GM18511 (cell line): ENCODE results near the gene BCL2A1.
"Not testable (repeated sequence)": the region's sequence is repeated elsewhere in the genome, so short reads cannot be mapped to it uniquely, and the experiment has no call there.

Experiments
- ATAC-seq: cut with Tn5 transposase; IDR thresholded peaks from one replicate; pipeline ENCODE4 v1.9.1; 2021; ENCODE audit warnings: mild to moderate bottlenecking, moderate library complexity; ENCODE audit not compliant: unreplicated experiment

BCL2A1 gene

DNA sequence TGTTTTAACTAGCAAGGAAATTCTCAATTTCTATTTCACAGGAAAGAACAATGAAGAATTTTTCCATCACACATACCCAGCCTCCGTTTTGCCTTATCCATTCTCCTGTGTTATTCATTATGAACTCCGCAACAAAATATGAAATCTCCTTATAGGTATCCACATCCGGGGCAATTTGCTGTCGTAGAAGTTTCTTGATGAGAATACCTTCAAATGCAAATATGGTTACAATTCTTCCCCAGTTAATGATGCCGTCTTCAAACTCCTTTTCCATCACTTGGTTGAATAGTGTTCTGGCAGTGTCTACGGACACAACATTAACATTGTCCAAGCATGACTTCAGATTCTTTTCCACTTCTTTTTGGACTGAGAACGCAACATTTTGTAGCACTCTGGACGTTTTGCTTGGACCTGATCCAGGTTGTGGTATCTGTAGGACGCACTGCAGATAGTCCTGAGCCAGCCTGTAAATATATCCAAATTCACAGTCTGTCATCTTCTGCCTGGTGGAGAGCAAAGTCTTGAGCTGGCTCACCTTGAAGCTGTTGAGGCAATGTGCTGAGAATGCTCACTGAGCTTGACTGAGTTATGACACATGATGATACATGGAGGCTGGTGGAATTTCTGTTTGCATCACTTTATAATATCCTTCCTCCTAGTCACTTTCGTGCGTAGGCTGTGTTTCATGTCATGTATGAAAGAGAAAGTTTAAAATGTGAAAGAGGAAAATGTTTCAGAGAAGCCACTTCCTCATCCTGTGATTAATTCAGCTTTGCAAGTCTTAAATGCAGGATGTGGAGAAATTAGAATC lies at the start of gene BCL2A1:
Gene BCL2A1 (minus strand): TSS at position 573 of the 811 bp plus-strand sequence. CDS start 77 bp downstream, at position 496.
- ATAC-seq = peak; percentile 72

DNA sequence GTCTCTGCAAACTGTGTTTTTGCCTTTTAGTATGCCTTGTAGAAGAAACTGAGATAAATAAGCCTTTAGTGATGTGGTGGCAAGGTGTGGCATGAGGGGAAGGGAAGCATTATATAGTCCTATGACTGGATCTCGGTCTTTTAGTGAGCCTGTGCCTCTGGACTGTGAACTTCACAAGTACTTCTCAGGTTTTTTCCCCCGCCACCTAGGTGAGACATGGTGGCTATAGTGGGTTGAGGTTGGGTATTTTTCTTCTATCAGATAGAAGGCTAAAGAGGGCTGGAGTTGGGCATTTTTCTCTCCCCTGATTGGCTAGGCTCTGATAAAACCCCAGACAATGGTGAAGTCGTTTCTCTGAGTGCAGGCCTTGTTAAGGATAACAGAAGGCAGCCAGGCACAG lies 49.7 kb upstream of the BCL2A1 start:
- no peak for ATAC-seq

DNA sequence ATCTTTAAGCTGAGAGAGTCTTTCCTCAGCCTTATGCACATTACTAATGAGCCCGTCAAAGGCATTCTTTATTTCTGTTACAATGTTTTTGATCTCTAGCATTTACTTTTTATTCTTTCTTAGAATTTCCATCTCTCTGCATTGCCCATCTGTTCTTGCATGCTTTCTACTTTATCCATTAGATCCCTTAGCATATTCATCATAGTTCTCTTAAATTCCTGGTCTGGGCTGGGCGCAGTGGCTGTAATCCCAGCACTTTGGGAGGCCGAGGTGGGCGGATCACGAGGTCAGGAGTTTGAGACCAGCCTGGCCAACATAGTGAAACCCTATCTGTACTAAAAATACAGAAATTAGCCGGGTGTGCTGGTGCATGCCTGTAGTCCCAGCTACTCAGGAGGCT lies 49.2 kb upstream of the BCL2A1 start:
- not testable (repeated sequence) for ATAC-seq

DNA sequence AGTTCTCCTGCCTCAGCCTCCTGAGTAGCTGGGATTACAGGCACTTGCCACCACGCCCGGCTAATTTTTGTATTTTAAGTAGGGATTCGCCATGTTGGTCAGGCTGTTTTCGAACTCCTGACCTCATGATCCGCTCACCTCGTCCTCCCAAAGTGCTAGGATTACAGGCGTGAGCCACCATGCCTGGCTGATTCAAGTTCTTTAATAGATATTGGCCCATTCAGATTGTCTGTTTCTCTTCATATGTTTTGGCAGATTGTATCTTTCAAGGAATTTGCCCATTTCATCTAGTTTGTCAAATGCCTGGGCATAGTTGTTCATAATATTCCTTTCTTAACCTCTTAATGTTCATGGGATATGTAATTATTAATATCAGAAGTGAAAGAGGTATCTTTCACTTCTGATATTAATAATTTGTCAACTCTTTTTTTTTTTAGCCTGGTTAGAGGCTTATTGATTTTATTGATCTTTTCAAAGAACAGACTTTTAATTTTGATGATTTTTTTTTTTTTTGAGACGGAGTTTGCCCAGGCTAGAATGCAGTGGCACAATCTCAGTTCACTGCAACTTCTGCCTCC lies 48.3 kb upstream of the BCL2A1 start:
- peak; percentile 16 for ATAC-seq

DNA sequence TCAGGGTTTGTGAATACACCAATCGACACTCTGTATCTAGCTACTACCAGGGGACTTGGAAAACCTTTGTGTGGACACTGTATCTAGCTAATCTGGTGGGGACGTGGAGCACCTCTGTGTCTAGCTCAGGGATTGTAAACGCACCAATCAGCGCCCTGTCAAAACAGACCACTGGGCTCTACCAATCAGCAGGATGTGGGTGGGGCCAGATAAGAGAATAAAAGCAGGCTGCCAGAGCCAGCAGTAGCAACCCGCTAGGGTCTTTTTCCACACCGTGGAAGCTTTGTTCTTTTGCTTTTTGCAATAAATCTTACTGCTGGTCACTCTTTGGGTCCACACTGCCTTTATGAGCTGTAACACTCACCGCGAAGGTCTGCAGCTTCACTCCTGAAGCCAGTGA lies 46.1 kb upstream of the BCL2A1 start:
- ATAC-seq = not testable (repeated sequence)

DNA sequence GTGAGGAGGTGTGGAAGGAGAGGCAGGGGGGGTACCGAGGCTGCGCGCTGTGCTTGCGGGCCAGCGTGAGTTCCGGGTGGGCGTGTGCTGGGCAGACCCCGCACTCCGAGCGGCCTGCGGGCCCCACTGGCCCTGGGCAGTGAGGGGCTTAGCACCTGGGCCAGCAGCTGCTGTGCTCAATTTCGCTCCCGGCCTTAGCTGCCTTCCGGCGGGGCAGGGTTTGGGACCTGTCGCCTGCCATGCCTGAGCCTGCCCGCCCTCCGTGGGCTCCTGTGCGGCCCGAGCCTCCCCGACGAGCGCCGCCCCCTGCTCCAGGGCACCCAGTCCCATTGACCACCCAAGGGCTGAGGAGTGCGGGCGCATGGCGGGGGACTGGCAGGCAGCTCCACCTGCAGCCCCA lies 45.5 kb upstream of the BCL2A1 start:
- not testable (repeated sequence) for ATAC-seq

DNA sequence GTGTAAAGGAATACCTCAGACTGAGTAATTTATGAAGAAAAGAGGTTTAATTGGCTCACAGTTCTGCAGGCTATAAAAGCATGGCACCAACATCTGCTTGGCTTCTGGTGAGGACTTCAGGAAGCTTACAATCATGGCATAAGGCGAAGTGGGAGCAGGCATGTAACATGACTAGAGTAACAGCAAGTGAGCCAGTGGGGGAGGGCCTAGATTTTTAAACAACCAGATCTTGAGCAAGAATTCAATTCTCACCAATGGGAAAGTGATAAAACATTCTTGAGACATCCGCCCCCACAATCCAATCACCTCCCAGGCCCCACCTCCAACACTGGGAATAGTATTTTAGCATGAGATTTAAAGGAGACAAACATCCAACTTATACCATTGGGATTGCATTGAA lies 44.2 kb upstream of the BCL2A1 start:
- no peak for ATAC-seq

DNA sequence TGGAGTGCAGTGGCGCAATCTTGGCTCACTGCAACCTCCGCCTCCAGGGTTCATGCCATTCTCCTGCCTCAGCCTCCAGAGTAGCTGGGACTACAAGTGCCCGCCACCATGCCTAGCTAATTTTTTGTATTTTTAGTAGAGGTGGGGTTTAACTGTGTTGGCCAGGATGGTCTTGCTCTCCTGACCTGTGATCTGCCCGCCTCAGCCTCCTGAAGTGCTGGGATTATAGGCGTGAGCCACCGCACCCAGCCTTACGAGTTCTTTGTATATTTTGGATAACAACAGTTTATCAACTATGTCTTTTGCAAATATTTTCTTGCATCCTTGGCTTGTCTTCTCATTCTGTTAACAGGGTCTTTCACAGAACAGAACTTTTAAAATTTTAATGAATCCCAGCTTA lies 43.2 kb upstream of the BCL2A1 start:
- ATAC-seq = not testable (repeated sequence)

DNA sequence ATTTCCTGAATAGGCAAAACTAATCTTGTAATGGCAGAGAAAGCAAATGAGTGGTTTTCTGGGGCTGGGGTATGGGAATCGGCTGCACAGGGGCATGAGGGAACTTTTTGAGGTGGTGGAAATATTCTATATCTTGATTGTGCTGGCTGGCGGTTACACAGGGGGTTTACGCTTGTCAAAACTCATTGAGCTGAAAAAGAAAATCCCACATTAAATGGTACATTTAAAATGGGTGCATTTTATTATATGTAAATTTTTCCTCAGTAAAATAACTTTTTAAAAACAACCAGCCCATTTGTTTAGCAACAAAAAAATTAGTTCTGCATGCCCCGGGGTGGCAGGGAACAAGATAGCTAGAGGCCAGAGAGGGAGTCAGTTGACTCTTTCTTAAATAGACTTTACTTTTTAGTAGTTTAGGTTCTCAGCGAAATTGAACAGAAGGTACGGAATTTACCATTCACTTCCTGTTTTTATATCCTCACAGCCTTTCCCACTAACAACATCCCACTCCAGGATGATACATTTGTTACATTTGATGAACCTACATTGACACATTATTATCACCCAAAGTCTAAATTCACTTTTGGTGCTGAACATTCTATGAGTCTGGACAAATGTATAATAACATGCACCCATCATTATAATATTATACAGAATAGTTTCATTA lies 41.2 kb upstream of the BCL2A1 start:
- ATAC-seq = no peak

DNA sequence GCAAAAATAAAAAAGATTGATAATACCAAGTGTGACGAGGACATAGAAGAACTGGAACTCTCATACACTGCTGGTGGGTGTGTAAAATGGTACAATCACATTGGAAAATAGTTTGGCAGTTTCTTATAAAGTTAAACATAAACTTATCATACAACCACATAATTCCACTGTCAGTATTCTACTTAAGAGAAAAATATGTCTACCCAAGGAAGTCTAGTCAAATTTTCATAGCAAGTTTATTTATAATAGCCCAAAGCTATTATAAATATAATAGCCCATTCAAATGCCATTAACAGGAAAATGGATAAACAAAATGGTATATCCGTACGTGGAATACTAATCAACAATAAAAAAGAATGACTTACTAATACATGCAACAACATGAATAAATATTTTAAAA lies 40.6 kb upstream of the BCL2A1 start:
- ATAC-seq = no peak

DNA sequence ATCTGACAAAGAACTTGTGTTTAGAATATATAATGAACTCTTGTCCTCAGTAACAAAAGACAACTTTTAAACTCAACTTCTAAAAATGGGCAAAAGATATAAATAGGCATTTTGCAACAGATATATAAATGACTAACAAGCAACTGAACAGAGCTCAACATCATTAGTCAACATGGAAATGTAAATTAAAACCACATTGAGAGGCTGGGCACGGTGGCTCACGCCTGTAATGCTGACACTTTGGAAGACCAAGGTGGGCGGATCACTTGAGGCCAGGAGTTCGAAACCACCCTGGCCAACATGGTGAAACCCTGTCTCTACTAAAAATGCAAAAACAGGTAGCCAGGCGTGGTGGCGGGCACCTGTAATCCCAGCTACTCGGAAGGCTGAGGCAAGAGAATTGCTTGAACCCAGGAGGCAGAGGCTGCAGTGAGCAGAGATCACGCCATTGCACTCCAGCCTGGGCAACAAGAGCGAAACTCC lies 40.1 kb upstream of the BCL2A1 start:
- ATAC-seq = peak; percentile 45

DNA sequence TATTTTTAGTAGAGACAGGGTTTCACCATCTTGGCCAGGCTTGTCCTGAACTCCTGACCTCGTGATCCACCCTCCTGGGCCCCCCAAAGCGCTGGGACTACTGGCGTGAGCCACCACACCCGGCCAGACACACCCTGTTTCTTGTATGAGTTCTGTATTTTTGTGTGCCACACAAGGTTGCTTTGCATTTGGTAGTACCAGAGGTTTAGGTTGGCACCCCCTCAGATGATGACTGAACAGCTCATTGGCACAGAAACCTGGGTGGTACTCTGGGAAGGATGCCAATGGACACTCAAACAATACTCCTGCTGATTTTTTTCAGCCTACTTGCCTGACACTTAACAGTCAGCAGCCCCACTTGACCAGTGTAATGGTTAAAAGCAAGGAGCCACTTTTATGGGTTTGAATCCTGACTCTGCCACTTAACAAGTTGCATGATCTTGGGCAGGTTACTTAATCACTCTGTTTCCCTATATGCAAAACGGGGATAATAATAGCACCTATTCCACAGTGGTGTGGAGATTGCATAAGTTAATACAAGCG lies 39.2 kb upstream of the BCL2A1 start:
- ATAC-seq = peak; percentile 51

DNA sequence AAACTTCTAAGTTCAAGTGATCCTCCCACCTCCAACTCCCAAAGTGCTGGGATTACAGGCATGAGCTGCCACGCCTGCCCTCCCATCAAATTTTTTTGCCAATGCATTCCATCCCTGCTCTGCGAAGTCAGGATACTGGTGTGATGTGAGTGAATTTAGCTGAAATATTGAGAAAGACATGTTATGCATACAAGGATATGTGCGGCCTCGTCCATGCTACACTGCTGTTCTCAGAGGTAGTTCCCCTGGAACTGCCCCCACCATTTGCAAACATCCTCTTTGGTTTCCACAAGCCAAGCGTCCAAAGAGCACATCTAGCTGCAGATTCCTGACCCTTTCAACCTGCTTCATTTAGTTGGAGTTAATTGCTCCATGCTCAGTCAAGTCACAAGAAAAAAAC lies 36.5 kb upstream of the BCL2A1 start:
- no peak for ATAC-seq

DNA sequence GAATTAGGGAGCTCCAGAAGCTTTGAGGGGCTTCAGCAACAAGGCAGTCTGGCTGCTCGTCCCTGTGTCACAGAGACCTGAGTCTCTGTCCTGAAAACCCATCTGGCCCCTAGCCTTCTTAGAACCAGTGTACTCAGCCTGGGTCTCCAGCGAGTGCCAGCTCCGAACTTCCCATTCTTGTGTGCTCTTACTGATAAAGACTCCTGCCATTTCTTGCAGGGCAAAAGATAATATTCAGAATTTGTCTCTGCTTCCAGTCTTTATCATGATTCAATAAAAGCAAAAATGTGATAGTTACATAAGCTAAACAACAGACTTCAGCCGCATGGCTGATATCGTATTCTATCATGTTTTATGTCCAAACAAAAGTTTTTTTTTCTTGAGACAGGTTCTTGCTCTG lies 36.0 kb upstream of the BCL2A1 start:
- ATAC-seq = no peak

DNA sequence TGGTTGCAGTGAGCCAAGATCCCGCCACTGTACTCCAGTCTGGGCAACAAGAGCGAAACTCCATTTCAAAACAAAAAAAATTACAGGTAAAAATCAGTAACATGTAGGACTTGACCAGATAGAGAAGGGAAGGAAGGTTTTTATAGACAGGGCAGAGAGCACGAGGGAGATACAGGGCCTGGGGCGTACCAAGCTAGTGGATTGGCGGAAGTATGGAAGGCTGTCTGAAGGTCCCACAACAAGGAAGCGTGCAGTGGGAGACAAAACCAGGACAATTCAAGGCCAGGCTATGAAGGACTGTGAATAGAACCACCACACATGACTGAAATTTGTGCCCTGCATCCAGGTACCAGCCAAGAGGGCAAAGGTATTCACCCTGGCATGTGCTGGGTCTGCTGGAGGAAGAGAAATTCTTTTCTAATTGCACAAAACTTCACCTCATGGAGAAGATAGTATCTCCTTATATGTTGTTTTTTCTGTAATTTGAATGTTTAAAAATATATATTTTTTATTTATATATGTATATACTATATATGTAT lies 33.0 kb upstream of the BCL2A1 start:
- ATAC-seq = no peak

DNA sequence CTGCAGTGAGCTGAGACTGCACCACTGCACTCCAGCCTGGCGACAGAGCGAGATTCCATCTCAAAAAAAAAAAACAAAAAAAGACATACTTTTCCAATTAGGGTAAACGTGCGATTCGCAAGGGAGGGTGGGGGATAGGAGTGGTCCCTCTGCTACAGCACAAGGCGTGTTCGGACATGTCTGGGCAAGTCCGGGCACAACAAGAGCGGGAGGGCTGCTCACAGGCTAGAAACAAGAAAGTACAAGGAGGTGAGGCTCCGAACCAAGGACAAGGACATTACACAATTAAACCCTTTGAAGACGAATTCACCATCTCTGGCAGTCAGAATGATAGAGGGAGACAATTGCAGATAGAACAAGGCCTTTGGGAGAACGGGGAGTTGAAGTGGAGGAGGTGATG lies 32.2 kb upstream of the BCL2A1 start:
- no peak for ATAC-seq

DNA sequence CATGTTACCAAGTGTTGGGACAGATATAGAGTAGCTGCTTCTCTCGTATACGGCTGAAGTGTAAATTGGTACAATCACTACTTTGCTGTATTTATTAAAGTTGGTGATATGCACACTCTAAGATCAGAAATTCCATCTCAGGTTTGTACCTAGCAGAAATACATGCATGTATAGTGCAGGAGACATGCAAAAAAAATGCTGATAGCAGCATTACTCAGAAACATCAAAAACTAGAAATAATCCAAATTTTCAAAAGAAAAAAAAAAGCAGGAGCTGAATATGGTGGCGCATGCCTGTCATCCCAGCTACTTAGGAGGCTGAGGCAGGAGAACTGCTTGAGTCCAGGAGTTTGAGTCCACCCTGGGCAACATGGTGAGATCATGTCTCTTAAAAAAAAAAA lies 31.3 kb upstream of the BCL2A1 start:
- ATAC-seq = no peak

DNA sequence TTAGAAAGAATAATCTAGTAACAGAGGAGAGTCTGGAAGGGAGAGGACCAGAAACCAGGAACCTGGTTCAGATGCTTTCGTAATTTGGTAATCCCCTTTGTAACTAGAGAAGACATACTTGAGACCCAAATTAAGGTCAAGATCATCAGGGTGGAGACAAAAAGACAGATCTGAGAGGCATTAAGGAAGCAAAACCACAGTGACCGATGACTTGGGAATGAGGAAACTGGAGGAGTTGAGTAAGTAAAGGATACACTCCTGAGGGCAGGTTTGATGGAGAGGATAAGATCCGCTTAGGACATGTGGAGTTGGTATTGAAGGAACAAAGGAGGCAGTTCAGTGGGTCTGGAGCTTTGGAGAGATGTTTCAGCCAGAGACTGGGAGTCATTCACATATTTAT lies 23.6 kb upstream of the BCL2A1 start:
- no peak for ATAC-seq

DNA sequence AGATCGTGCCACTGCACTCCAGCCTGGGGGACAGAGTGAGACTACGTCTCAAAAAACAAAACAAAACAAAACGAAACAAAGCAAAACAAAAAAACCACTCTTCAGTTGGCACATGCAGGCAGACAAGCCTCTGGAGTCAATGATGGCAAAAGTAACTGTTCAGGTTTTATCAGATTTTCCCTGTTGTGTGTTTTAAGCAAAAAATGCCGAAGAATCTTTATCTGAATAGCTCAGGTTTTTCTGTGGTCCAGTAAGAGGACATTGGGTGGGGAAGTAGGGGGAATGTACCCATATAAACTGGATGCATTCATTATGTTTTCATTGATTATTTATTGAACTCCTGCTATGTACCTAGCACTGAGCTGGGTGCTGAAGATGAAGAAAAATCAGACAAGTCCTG lies 20.8 kb upstream of the BCL2A1 start:
- no peak for ATAC-seq

DNA sequence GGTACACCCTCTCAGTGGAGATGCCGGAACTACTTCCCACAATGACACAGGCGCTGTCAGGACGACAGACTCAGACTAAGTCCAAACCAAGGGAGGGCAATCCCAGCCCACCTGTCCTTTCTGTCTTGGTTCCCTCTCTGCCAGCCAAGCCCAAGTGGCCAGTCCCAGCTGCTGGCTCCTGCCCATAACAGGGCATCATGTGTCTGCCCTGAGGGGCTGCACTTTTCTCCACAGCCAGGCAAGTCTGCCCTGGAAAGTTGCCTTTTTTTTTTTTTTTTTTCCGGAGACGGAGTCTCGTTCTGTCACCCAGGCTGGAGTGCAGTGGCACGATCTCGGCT lies 20.0 kb upstream of the BCL2A1 start:
- ATAC-seq = no peak

DNA sequence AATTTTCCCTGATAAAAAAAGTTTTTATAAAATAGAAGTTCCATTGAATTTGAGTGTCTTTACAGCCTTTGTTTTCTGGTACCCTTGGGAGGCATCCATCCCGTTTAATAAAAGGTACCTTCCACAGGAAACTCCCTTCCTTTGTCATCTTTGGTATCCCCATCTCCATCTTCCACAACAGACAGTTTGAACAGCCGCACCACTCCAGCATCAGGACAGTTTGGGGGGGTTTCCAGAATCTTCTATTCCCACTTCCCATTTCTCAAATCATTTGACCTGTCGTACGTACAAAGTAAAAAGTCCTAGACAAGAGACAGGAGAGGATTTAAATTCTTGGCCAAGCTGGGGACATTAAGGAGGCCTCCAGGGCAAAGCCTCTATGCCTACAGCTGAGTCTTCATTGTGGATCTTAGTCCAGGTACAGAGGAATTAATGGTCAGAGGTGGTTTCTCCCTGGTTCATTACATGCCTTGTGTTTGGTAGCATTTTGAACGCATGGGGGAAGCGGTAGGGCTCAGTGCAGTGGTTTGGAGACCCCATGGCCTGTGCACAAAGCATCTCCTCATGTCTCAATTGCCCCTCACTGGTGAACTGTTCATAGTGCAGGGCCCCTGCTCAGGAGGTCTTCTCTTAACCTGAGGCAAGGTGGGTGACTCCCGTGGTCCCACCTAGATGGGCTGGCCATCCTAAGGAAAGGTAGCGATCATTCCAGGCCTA lies 19.4 kb upstream of the BCL2A1 start:
- no peak for ATAC-seq
